ENCODE data around the gene JARID2.

- TF ChIP-seq POLR2A (IDR thresholded peaks at IDR 0.05; ENCODE audit: borderline replicate concordance, extremely low read depth, insufficient read depth, insufficient read length) (no peak), YY1 (IDR thresholded peaks at IDR 0.05; ENCODE audit: extremely low read depth, insufficient replicate concordance, low read depth, low read length) (no peak), CTCF (IDR thresholded peaks at IDR 0.05 in 2 of 3, conservative IDR thresholded peaks at IDR 0.05 in 1 of 3; ENCODE audit: borderline replicate concordance in 1 of 3, insufficient read depth in 1 of 3, low read depth in 2 of 3, low read length in 2 of 3) (no peak)
Observed at GRCh38 chr6:15382712-15383111, 136.8 kb downstream of the JARID2 start.
